Measurements from ENCODE around the gene CA10. TPM values are rescaled to one million over a fixed set of nuclear protein-coding genes. Genes with fewer than 3 reads are reported as not detected.

Gene CA10
- total RNA-seq, 2 donors from 2014 or later: 0.22 to 0.37 TPM

- H3K9me3 ChIP-seq (ENCODE audit: control insufficient read depth, low read length): no peaks in the 10 kb centered on the region
- H3K4me3 ChIP-seq (ENCODE audit: low read length): no peak overlapping the region
- H3K27me3 ChIP-seq (ENCODE audit: control insufficient read depth, insufficient read depth, low read length, poor library complexity, severe bottlenecking): peaks cover 70% of the 10 kb centered on the region
- no peak for DNase-seq
- Mint-ChIP-seq H3K9me3 (peaks cover 2% of the 10 kb centered on the region), H3K4me3 (no peak overlapping the region), H3K27me3 (ENCODE audit: insufficient read depth) (peaks cover 15% of the 10 kb centered on the region), H3K4me1 (peaks cover 2% of the 10 kb centered on the region), H3K27ac (no peak overlapping the region), H3K36me3 (ENCODE audit: low read depth) (peaks cover 2% of the 10 kb centered on the region)
- H3K36me3 ChIP-seq (ENCODE audit: control insufficient read depth, insufficient read depth, low read length): no peaks in the 10 kb centered on the region
- H3K27ac ChIP-seq (ENCODE audit: low read depth, low read length): no peak overlapping the region
- H3K9ac ChIP-seq (ENCODE audit: extremely low read depth, low read length, poor library complexity, severe bottlenecking): no peak overlapping the region
- H3K4me1 ChIP-seq (ENCODE audit: control insufficient read depth, insufficient read depth, low read length): no peaks in the 10 kb centered on the region
- no peak for TF ChIP-seq CTCF (conservative IDR thresholded peaks at IDR 0.05)
- WGBS, 2 experiments (ENCODE audit: insufficient coverage in 1 of 2, insufficient read length in 1 of 2): 89 to 95% methylated on average over 2 of the region's 2 CpGs
Measured at GRCh38 chr17:51685287-51685909, 473.1 kb downstream of the CA10 start.

- no peaks in the 10 kb centered on the region for H3K9me3 ChIP-seq (ENCODE audit: control insufficient read depth, low read length)
- H3K4me3 ChIP-seq (ENCODE audit: low read length): no peak overlapping the region
- no peak overlapping the region for H3K27ac Mint-ChIP-seq
- peak; percentile 56 for DNase-seq
- TF ChIP-seq CTCF (conservative IDR thresholded peaks at IDR 0.05): no peak
- no peaks in the 10 kb centered on the region for H3K36me3 ChIP-seq (ENCODE audit: control insufficient read depth, insufficient read depth, low read length)
- H3K27me3 Mint-ChIP-seq (ENCODE audit: insufficient read depth): peaks cover 19% of the 10 kb centered on the region
- no peaks in the 10 kb centered on the region for H3K4me1 ChIP-seq (ENCODE audit: control insufficient read depth, insufficient read depth, low read length)
- H3K27me3 ChIP-seq (ENCODE audit: control insufficient read depth, insufficient read depth, low read length, poor library complexity, severe bottlenecking): peaks cover 72% of the 10 kb centered on the region
- H3K4me3 Mint-ChIP-seq: no peak overlapping the region
- WGBS, 2 experiments (ENCODE audit: insufficient coverage in 1 of 2, insufficient read length in 1 of 2): 57 to 63% methylated on average over 5 of the region's 5 CpGs
- H3K4me1 Mint-ChIP-seq: peaks cover 2% of the 10 kb centered on the region
- no peak overlapping the region for H3K27ac ChIP-seq (ENCODE audit: low read depth, low read length)
- no peaks in the 10 kb centered on the region for H3K36me3 Mint-ChIP-seq (ENCODE audit: low read depth)
- no peak overlapping the region for H3K9ac ChIP-seq (ENCODE audit: extremely low read depth, low read length, poor library complexity, severe bottlenecking)
- no peaks in the 10 kb centered on the region for H3K9me3 Mint-ChIP-seq
Measured at GRCh38 chr17:51684214-51684613, 474.3 kb downstream of the CA10 start.

GRCh38 chr17:51683291-51683690, 475.2 kb downstream of the CA10 start:
- H3K9ac ChIP-seq (ENCODE audit: extremely low read depth, low read length, poor library complexity, severe bottlenecking): no peak overlapping the region
- no peak for DNase-seq
- H3K27me3 Mint-ChIP-seq (ENCODE audit: insufficient read depth): peaks cover 19% of the 10 kb centered on the region
- H3K27ac Mint-ChIP-seq: no peak overlapping the region
- H3K36me3 Mint-ChIP-seq (ENCODE audit: low read depth): no peaks in the 10 kb centered on the region
- H3K27ac ChIP-seq (ENCODE audit: low read depth, low read length): no peak overlapping the region
- peaks cover 72% of the 10 kb centered on the region for H3K27me3 ChIP-seq (ENCODE audit: control insufficient read depth, insufficient read depth, low read length, poor library complexity, severe bottlenecking)
- no peak overlapping the region for H3K4me3 Mint-ChIP-seq
- no peaks in the 10 kb centered on the region for H3K36me3 ChIP-seq (ENCODE audit: control insufficient read depth, insufficient read depth, low read length)
- no peaks in the 10 kb centered on the region for H3K4me1 ChIP-seq (ENCODE audit: control insufficient read depth, insufficient read depth, low read length)
- peaks cover 2% of the 10 kb centered on the region for H3K4me1 Mint-ChIP-seq
- TF ChIP-seq CTCF (conservative IDR thresholded peaks at IDR 0.05): no peak
- H3K4me3 ChIP-seq (ENCODE audit: low read length): no peak overlapping the region
- no peaks in the 10 kb centered on the region for H3K9me3 ChIP-seq (ENCODE audit: control insufficient read depth, low read length)
- WGBS, 2 experiments (ENCODE audit: insufficient coverage in 1 of 2, insufficient read length in 1 of 2): 94 to 95% methylated on average over 10 of the region's 10 CpGs
- H3K9me3 Mint-ChIP-seq: no peaks in the 10 kb centered on the region
